Inferior parietal cortex (tissue), 1 donor: ENCODE results near the gene FASTK.
A peak's percentile ranks its signal among the peaks of the same experiment; 100 is the strongest.

Experiments
- DNase-seq: peaks from one replicate; pipeline ENCODE4 v3.0.0-alpha.2; 2016; ENCODE audit errors: extremely low spot score

FASTK gene

DNA sequence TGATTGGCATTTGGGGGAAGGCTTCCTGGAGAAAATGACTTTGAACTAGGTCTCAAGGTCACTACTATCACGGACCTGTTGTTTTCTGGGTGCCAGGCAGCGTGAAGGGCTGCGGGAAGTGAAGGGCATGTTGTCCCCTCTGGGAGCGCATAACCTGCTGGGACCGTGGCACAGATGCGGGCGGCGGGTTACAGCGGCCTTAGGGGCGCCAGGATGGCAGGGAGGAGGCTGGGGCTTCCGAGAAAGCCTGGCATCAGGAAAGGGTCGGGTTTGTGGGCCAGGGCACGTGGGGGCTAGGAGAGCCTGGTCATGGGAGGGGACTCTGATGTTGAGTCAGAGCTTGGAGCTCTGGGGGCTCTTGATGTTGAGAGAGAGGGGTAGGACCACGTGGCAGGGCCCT is 15.1 kb downstream of the FASTK start:
- no peak for DNase-seq

- no peak for DNase-seq
Observed at GRCh38 chr7:151064993-151065392, 15.6 kb downstream of the FASTK start.

DNA sequence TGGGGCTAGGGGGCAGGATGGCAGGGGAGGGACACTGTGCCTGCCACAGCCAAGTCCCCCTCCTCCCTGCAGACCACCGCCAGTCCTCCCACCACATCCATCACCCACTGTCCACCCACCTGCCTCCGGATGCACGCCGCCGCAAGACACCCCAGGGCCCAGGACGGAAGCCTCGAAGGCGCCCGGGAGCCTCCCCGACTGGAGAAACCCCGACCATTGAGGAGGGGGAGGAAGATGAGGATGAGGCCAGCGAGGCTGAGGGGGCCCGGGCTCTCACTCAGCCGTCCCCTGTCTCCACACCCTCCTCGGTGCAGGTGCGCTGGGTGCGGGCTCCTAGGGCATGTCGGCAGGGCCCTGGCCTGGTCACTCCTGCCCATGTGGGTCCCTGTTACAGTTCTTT is 16.2 kb downstream of the FASTK start:
- DNase-seq: no peak

DNA sequence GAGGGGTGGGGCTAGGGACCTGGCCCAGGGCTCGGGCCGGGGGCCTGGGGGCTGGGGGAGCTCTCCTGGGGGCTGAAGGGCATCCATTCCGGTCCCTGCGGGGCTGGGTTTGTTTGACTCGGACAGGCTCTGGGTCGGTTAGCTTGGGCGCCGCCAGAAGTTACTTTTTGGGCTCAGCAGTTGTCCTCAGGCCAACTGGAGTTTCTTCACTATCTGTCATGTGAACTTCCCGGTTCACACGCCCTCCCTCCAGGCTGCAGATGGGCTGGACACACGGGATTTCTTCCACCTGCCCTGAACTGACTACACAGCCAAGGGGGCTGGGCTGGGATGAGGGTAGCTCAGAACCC is 17.4 kb downstream of the FASTK start:
- DNase-seq: no peak

DNA sequence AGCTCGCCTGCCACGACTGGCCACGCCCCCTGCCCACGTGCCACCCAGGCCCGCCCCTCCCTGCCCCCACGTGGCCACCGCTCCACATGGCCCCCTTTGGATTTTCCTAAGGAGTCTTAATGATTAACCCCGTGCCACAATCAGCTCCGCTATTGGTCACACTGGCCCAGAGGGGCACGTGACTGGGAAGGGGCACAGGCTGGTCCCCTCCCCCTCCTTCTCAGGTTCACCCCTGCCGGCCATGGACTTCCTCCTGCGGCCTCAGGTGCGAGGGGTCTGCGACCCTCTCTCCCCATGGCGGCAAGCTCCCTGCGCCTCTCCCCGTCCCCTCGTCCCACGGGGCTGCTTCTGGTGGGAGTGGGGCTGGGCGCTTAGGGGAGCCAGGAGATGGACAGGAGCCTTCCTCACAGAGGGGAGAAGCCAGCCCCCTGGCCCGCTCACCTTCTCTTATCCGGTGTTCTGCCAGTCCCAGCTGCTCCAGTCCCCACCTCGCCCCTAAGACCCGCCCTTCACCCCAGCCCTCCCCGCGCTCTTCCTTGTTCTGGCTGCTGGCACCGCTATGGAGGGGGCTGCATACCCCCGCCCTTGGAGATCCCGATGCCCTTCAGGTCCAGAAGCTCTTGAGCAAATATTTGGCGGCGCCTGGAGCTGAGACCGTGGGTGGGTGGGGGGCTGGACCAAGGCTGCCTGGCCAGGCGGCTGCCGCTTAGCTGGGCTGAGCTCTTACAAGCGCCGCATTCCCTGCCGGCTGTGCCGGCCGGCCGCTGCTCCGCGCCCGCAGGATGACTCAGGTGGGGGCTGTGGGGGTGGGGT is 18.0 kb downstream of the FASTK start:
- DNase-seq: no peak

DNA sequence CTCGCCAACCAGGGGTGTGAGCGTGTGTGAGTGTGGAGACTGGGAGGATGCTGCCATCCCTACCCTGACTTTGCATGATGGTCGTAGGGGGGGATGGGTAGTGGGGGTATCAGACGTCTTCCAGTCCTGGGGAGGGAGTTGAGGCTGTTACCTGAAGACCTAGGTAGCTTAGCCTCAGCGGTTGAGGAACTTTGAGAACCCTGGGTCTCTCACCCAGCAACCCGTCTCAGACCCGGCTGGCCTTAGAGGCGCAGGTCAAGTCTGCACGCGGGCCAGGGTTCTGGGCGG is 18.6 kb downstream of the FASTK start:
- DNase-seq: no peak

GRCh38 chr7:151061213-151062110 is 19.1 kb downstream of the FASTK start:
- no peak for DNase-seq

DNA sequence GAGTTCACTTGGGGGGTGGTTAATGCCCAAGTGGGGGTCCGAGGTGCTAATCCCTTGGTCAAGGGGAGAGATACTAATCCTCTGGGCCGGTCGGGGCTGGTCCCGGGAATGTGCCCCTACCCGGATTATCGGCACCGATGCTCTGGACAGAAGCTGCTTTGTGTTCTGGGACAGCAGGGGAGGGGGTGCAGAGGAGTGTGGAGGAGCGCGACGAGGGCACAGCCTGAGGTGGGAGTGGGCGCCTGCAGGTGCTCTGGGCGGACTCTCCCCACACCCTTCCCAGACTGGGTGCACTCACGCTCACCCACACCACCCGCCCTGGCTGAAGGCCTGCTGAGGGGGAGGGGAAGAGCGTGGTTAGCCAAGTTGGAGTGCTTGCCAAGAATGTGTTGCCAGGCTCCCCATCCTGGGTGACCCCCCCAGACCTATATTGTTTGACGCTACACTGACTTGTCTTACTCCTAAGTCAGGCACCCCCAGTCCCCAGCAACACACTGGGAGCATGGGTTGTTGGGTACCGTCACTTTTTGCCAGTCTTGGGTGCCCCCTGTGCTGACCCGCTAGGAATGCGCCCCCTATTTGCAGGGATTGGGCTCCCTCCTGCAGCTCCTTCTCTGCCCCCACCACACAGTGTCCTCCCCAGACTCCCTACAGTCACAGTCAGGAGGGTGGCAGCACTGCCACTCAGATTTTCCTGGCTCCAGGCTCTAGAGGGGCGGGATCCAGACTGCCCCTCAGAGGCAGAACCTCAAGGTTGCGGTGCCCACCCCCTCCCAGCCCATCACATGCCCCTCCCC is 20.0 kb downstream of the FASTK start:
- DNase-seq: no peak

DNA sequence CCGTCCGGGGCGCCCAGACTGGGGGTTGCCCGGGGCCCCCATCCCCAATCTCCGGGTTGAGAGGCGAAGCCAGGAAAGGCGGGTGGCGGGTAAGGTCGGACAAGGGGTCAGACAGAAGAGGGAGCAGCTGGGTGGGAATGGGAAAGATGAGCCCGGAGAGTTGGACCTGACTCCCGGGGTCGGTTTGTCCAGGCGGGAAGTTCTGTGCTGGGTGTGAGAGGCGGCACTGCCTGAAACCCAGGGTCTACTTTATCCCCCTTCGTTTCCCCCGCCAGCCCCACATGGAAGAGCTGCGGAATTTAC is 20.5 kb downstream of the FASTK start:
- no peak for DNase-seq

DNA sequence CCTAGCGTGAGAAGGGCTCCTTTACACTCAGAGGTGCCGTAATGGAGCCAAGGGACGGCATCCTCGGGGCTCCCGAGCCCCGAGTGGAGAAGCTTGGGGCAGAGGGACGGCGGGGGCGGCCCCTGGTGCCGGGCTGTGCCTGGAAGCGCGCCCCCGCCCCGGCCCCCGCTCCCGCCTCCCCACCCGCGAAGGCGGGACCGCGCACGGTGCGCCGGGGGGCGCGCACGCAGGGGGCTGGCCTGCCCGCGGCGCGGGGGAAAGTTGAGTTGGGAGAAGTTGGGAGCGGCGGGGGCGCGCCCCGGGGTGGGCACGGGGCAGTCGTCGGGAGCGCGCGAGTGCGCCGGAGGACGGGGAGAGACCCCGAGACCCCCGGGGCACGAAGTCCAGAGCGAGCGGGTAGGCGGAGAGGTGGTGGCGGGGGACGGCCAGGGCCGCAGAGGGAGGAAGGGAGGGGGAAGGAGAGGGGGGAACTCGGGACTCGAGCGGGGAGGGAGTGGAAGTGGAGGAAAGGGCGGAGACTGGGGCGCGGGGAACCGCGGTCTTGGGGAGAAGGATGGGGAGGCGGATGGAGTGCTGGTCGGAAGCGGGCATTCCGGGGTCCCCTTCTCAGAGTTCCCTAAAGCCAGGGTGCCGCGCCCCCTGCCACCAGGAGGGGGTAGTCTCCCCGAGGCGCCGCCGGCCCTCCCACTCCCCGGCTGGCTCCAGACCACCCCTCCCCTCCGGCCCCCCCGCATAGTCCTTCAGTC is 21.1 kb downstream of the FASTK start, which contains the start of gene SLC4A2:
Gene SLC4A2, plus strand, starts transcription at position 223 of the 746 bp plus-strand sequence. CDS start 2,399 bp downstream, outside the sequence.
- DNase-seq: peak; percentile 75

- peak; percentile 56 for DNase-seq
Observed at GRCh38 chr7:151058781-151059366, 21.7 kb downstream of the FASTK start.

DNA sequence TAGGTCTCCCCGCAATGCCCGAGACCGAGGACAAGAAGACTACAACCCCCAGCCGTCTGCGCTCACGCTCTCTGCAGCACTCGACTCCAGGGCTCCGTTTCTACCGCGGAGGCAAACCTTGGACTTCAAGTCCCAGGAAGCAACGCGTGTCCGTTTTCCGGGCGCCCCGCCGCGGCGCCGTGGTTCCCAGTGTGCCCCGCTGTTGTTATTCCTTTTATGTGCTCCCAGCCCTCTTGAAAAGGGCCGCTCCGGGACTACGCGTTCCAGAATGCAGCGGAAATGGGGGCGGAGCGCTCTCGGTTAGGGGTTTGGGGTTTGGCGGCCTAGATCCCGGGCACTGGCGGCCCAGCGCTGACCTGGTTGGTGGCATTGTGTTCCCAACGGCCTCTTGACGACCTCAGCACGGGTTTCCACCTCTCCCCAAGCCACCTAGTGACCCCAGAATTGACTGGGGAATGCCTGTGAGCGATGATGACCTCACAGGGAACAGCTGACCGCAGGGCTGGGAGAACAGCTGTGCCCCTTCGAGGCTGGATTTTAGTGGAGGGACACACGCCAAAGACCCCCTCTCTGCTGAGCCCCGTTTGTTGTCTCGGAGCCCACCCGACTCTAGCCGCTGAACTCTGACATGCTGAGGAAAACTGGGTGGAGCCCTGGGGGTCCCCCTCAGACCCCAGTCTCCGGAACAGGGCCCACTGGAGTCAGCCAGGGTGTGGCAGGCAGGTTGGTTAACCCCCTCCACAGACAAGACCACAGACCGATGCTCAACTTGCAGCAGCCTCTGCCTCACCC is 22.4 kb downstream of the FASTK start:
- peak; percentile 99 for DNase-seq

DNA sequence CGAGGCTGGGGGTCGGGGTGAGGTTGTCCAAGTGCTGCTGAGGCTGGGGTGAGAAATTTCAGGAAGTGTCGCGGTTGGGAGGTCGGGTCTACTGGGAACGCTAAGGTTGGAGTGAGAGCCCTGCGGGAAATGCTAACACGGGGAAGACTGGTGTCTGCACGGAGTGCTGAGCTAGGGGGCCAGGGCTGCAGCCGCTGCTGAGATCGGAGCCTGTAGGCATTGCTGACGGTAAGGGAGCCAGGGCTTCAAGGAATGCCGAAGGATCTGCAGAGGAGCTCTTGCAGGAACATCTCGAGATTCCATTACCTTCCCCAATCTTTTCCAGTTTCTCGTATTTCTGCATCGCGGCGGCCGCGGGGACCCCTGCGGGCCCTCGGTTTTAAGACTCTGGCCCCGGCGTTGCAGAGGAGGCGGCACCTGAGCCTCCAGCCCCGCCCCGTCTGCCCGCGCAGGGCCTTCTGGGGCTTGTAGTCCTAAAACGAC is 23.1 kb downstream of the FASTK start, which contains the start of gene CDK5:
Gene CDK5, minus strand, starts transcription at position 392 of the 483 bp plus-strand sequence. Its CDS starts 49 bp downstream, at position 343.
- DNase-seq: no peak

- DNase-seq: no peak
Observed at GRCh38 chr7:151056666-151057505, 23.7 kb downstream of the FASTK start.

DNA sequence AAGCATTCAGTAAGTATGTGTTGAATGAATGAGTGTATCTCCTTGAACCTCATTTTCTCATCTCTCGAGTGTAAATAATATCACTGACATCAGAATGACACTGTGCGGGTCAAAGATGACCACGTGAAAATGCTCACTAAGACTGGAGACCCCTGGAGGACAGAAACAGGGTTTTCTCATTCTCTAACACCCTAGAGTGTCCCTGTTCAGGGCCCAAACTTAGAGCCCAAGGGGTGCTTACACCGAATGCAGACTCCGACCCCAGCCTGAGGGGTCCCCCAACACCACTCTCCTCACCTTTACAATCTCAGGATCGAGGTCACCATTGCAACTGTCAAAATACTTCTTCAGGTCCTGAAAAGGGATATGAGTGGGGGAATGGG is 24.3 kb downstream of the FASTK start:
- DNase-seq: no peak

GRCh38 chr7:151053751-151054150 is 26.9 kb downstream of the FASTK start:
- DNase-seq: no peak

DNA sequence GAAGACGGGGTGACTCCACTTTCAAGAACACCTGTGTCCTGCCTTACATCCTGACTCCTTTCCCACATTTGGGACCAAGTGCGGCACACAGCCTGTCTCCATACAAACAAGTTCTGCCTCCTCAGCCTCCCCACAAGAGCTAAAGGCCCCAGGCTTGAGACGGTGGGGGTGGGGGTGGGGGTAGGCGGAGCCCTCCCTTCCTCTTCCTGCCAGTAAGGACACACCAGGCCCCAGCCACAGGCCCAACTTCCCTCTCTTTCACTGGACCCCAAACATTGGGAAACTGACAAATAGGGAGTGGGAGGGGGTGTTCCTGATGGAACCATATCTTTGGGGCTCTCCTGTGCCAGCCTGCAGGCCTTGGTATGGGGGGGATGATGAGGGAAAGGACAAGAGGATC is 27.5 kb downstream of the FASTK start:
- DNase-seq: no peak

DNA sequence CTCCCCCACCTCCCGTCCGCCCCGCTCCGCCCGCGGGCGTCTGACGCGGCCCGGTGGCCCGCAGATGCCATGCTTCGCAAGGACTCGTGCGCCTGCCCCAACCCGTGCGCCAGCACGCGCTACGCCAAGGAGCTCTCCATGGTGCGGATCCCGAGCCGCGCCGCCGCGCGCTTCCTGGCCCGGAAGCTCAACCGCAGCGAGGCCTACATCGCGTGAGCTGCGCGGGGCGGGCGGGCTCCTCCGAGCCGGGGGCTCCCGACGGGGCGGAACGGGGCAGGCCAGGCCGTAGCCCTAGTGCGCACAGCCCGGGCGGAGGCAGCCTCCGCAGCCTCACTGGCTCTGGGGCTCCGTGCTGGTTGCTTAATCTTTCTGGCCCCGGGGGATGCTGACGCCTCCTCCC is 29.5 kb downstream of the FASTK start:
- DNase-seq: no peak

DNA sequence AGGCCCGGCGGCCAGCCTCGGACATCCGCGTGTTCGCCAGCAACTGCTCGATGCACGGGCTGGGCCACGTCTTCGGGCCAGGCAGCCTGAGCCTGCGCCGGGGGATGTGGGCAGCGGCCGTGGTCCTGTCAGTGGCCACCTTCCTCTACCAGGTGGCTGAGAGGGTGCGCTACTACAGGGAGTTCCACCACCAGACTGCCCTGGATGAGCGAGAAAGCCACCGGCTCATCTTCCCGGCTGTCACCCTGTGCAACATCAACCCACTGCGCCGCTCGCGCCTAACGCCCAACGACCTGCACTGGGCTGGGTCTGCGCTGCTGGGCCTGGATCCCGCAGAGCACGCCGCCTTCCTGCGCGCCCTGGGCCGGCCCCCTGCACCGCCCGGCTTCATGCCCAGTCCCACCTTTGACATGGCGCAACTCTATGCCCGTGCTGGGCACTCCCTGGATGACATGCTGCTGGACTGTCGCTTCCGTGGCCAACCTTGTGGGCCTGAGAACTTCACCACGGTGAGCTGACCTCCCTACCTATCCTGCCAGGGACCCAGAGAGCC is 31.6 kb downstream of the FASTK start:
- DNase-seq: no peak
